K562 (cell line): ENCODE data around the gene RESP18. TPM values are rescaled to one million over a fixed set of nuclear protein-coding genes. Genes with fewer than 3 reads are reported as not detected.

Experiments used
- E2F1 ChIP-seq: sonication (generic); formaldehyde crosslinking; IDR thresholded peaks from 2 replicates; pipeline ENCODE4 v1.8.1; 2023; ENCODE audit warnings: mild to moderate bottlenecking, missing genetic modification reagents, moderate library complexity
- FOXK2 ChIP-seq, 2 experiments: fragments of 450-650 bp; IDR thresholded peaks in 1 of 2; conservative IDR thresholded peaks in 1 of 2; 2 replicates each; pipeline ENCODE4 v1.6.1; 2016; ENCODE audit warnings: low read depth in 2 of 2, mild to moderate bottlenecking in 1 of 2
- HMG20A ChIP-seq: fragments of 450-650 bp; formaldehyde crosslinking; conservative IDR thresholded peaks from 2 replicates; pipeline ENCODE4 v1.4.0; 2020; ENCODE audit warnings: mild to moderate bottlenecking, mixed read lengths
- KAT7 ChIP-seq: sonication (generic); formaldehyde crosslinking; IDR thresholded peaks from 2 replicates; pipeline ENCODE4 v1.8.0; 2022; ENCODE audit warnings: missing genetic modification reagents, mild to moderate bottlenecking, borderline replicate concordance
- KDM1A ChIP-seq, 2 experiments: fragments of 450-650 bp; IDR thresholded peaks; 2 replicates each; pipeline ENCODE4 v1.6.1; 2016; ENCODE audit warnings: mild to moderate bottlenecking in 2 of 2
- MBD1 ChIP-seq: fragments of 250-450 bp; sonication (Bioruptor Pico); IDR thresholded peaks from 2 replicates; pipeline ENCODE4 v1.8.0; 2022; ENCODE audit warnings: inconsistent platforms
- NFATC3 ChIP-seq: fragments of 450-650 bp; IDR thresholded peaks from 2 replicates; pipeline ENCODE4 v1.6.1; 2017; ENCODE audit warnings: mild to moderate bottlenecking
- PCBP1 ChIP-seq: fragments of 200-400 bp; formaldehyde crosslinking; IDR thresholded peaks from 2 replicates; pipeline ENCODE4 v1.6.1; 2018; ENCODE audit warnings: mild to moderate bottlenecking, low read depth, low read length; ENCODE audit not compliant: poor library complexity, severe bottlenecking
- RBM17 ChIP-seq: fragments of 200-400 bp; formaldehyde crosslinking; IDR thresholded peaks from 2 replicates; pipeline ENCODE4 v1.6.1; 2017; ENCODE audit warnings: low read depth, mild to moderate bottlenecking, low read length, borderline replicate concordance
- ZNF184 ChIP-seq: sonication (generic); formaldehyde crosslinking; IDR thresholded peaks from 2 replicates; pipeline ENCODE4 v1.5.0; 2020; ENCODE audit warnings: missing genetic modification reagents
- ZNF253 ChIP-seq: fragments of 250-450 bp; sonication (Bioruptor Pico); conservative IDR thresholded peaks from 2 replicates; pipeline ENCODE4 v1.6.1; 2021; ENCODE audit warnings: mild to moderate bottlenecking
- ZNF318 ChIP-seq, 2 experiments: fragments of 450-650 bp; IDR thresholded peaks; 2 replicates each; pipeline ENCODE4 v1.6.1; 2016; ENCODE audit warnings: mild to moderate bottlenecking in 2 of 2, borderline replicate concordance in 1 of 2, low read depth in 1 of 2, moderate library complexity in 1 of 2
- ZNF655 ChIP-seq: fragments of 250-450 bp; sonication (Bioruptor Pico); IDR thresholded peaks from 2 replicates; pipeline ENCODE4 v1.5.0; 2021
- polyA plus RNA-seq, 8 experiments: library from polyadenylated mRNA; depleted of rRNA in 4 of 8; stranded (reverse) in 5 of 8; unstranded in 3 of 8; fragments of >200 nt; fragmentation: Nextera tagmentation in 2 of 8; fragmentation: Illumina TruSeq in 1 of 8; extraction: Ambion mirVana in 2 of 8; extraction: Trizol in 1 of 8; gene quantifications; 2 replicates each; pipeline versions ENCODE4 v1.2.1 to v1.2.3, GENCODE V29; 2011 to 2014; ENCODE audit warnings: inconsistent platforms in 1 of 8, missing spikeins in 1 of 8
- total RNA-seq, 7 experiments: library from RNA; depleted of rRNA in 6 of 7; stranded (reverse); fragments of >200 nt in 6 of 7; fragmentation: Illumina TruSeq in 2 of 7; extraction: Trizol in 2 of 7; gene quantifications; 2 replicates each; pipeline versions ENCODE4 v1.2.1 to v1.2.3, GENCODE V29; 2011 to 2021; ENCODE audit warnings: low replicate concordance in 1 of 7

Gene RESP18
- total and polyA plus RNA-seq, 9 of the 15 experiments (the other 6 are each of a cell fraction or from before 2014, with no cell fraction given) = not detected

- TF ChIP-seq KDM1A (IDR thresholded peaks at IDR 0.05) (peak in 1 of 2 experiments; percentile 64; a peak in 2 of 4 replicates), E2F1 (CRISPR knock-in tag) (no peak), PCBP1 (no peak), ZNF184 (CRISPR knock-in tag) (no peak), ZNF253 (no peak), ZNF655 (no peak), ZNF318 (IDR thresholded peaks at IDR 0.05; ENCODE audit: borderline replicate concordance in 1 of 2, low read depth in 1 of 2) (no peak), RBM17 (no peak), KAT7 (CRISPR knock-in tag) (peak; percentile 50; the same call in 1 of the 2 replicates), MBD1 (CRISPR knock-in tag) (no peak), FOXK2 (conservative IDR thresholded peaks at IDR 0.05 in 1 of 2, IDR thresholded peaks at IDR 0.05 in 1 of 2; ENCODE audit: low read depth in 2 of 2) (no peak), NFATC3 (no peak), HMG20A (CRISPR knock-in tag) (no peak)
Observed at GRCh38 chr2:219308142-219309101, 24.1 kb downstream of the RESP18 start (continued).
